ENCODE data around the gene RSRC1.
"Not testable (repeated sequence)": the region's sequence is repeated elsewhere in the genome, so short reads cannot be mapped to it uniquely, and the experiment has no call there.

RSRC1 gene

GRCh38 chr3:158109804-158110657 is at the start of gene RSRC1:
Gene RSRC1 (plus strand): TSS chr3:158110089. CDS start chr3:158122105, 12,016 bp downstream.
- peak; percentile 68 for DNase-seq (ENCODE audit: low read depth)

- not testable (repeated sequence) for DNase-seq (ENCODE audit: low read depth)
Observed at GRCh38 chr3:158065574-158065973, 44.3 kb upstream of the RSRC1 start.

GRCh38 chr3:158072790-158073189 is 37.1 kb upstream of the RSRC1 start:
- no peak for DNase-seq (ENCODE audit: low read depth)

- DNase-seq (ENCODE audit: low read depth) = no peak
Observed at GRCh38 chr3:158074591-158074990, 35.3 kb upstream of the RSRC1 start.

- DNase-seq (ENCODE audit: low read depth) = no peak
Observed at GRCh38 chr3:158079599-158079998, 30.3 kb upstream of the RSRC1 start.

- no peak for DNase-seq (ENCODE audit: low read depth)
Observed at GRCh38 chr3:158084651-158085050, 25.2 kb upstream of the RSRC1 start.

GRCh38 chr3:158085358-158085757 is 24.5 kb upstream of the RSRC1 start:
- DNase-seq (ENCODE audit: low read depth) = no peak

GRCh38 chr3:158085931-158086330 is 24.0 kb upstream of the RSRC1 start:
- no peak for DNase-seq (ENCODE audit: low read depth)

GRCh38 chr3:158086361-158086760 is 23.5 kb upstream of the RSRC1 start:
- no peak for DNase-seq (ENCODE audit: low read depth)

- DNase-seq (ENCODE audit: low read depth) = no peak
Observed at GRCh38 chr3:158086776-158087175, 23.1 kb upstream of the RSRC1 start.

- no peak for DNase-seq (ENCODE audit: low read depth)
Observed at GRCh38 chr3:158091531-158091930, 18.4 kb upstream of the RSRC1 start.

- no peak for DNase-seq (ENCODE audit: low read depth)
Observed at GRCh38 chr3:158093526-158093925, 16.4 kb upstream of the RSRC1 start.

GRCh38 chr3:158094235-158095110 is 15.4 kb upstream of the RSRC1 start:
- no peak for DNase-seq (ENCODE audit: low read depth)

GRCh38 chr3:158095111-158095813 is 14.6 kb upstream of the RSRC1 start:
- no peak for DNase-seq (ENCODE audit: low read depth)

- no peak for DNase-seq (ENCODE audit: low read depth)
Observed at GRCh38 chr3:158095814-158096704, 13.8 kb upstream of the RSRC1 start.

- DNase-seq (ENCODE audit: low read depth) = no peak
Observed at GRCh38 chr3:158097081-158097592, 12.8 kb upstream of the RSRC1 start.

GRCh38 chr3:158097593-158098308 is 12.1 kb upstream of the RSRC1 start:
- DNase-seq (ENCODE audit: low read depth) = peak; percentile 52

- DNase-seq (ENCODE audit: low read depth) = no peak
Observed at GRCh38 chr3:158098309-158098639, 11.6 kb upstream of the RSRC1 start.

GRCh38 chr3:158098834-158099424 is 11.0 kb upstream of the RSRC1 start:
- no peak for DNase-seq (ENCODE audit: low read depth)

GRCh38 chr3:158100681-158101080 is 9.2 kb upstream of the RSRC1 start:
- no peak for DNase-seq (ENCODE audit: low read depth)
